AML-193 (cell line): Measurements from ENCODE around the gene ADTRP.

Source experiments
- DNase-seq, 2 experiments: peaks; one replicate each; lab custom pipeline; 2025; lab: John Stamatoyannopoulos, UW

The ADTRP gene

GRCh38 chr6:11773013-11773412 lies 5.6 kb downstream of the ADTRP start:
- DNase-seq, result no peak

GRCh38 chr6:11772109-11772825 lies 6.3 kb downstream of the ADTRP start:
- DNase-seq, result no peak

DNA sequence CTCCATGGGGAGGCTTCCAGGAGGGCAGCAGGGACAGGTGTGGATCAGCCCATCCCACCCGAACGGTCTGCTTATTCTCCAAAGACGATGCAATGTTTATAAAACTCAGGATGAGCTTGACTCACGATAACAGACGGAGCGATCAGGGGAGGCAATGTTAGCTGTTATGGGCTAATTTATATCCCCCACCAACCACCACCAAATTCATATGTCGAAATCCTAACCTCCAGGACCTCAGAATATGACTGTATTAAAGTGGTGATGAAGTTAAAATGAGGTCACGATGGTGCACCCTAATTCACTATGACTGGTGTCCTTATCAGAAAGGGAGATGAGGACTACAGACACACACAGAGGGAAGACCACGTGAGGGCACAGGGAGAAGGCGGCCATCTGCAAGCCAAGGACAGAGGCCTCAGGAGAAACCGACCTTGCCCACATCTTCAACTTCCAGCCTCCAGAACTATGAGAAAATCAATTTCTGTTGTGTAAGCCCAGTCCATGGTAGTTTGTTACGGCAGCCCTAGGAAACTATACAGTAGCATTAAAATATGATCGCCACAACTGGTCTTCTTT lies 7.0 kb downstream of the ADTRP start:
- DNase-seq, result no peak

GRCh38 chr6:11770546-11771466 lies 7.8 kb downstream of the ADTRP start:
- DNase-seq, result no peak

- DNase-seq, result no peak
Measured at GRCh38 chr6:11769811-11770545, 8.6 kb downstream of the ADTRP start.

DNA sequence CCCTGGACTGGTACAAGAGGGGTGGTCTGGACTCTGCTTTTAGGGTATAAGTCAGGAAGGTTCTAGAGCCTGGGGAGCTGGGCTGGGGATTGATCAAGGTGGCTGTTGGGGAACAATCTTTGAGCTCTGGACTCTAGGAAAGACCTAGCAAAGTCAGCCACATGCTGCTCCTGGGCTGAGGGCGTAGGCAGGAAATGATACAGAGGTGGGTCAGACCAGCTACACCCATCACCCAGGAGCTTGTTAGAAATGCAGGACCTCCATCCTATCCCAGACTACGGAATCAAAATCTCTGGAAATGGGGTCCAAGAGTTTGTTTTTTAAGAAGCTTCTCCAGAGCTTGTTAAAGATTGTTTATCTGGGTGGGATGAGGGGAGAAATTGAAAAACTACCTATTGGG lies 9.4 kb downstream of the ADTRP start:
- no peak for DNase-seq

- DNase-seq, result no peak
Measured at GRCh38 chr6:11767978-11768756, 10.4 kb downstream of the ADTRP start.

GRCh38 chr6:11767458-11767857 lies 11.1 kb downstream of the ADTRP start:
- no peak for DNase-seq

- DNase-seq, result no peak
Measured at GRCh38 chr6:11766589-11767450, 11.8 kb downstream of the ADTRP start.

GRCh38 chr6:11766043-11766442 lies 12.6 kb downstream of the ADTRP start:
- DNase-seq, result no peak

DNA sequence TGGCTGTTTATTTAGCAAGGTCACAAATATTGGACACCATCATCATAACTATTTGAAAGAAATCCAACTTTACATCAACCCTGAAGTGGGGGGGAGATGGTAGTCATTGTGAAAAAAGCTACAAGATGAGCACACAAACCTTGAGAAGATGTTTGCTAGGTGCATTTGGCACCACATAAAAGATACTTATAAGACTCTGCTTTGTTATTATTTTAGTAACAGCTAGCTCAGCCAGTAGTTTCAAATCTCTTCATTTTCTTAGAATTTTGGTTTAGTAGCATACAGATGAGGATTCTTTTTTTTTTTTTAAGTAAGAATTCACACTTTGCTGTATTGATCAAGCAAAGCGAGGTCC lies 14.4 kb downstream of the ADTRP start:
- no peak for DNase-seq

DNA sequence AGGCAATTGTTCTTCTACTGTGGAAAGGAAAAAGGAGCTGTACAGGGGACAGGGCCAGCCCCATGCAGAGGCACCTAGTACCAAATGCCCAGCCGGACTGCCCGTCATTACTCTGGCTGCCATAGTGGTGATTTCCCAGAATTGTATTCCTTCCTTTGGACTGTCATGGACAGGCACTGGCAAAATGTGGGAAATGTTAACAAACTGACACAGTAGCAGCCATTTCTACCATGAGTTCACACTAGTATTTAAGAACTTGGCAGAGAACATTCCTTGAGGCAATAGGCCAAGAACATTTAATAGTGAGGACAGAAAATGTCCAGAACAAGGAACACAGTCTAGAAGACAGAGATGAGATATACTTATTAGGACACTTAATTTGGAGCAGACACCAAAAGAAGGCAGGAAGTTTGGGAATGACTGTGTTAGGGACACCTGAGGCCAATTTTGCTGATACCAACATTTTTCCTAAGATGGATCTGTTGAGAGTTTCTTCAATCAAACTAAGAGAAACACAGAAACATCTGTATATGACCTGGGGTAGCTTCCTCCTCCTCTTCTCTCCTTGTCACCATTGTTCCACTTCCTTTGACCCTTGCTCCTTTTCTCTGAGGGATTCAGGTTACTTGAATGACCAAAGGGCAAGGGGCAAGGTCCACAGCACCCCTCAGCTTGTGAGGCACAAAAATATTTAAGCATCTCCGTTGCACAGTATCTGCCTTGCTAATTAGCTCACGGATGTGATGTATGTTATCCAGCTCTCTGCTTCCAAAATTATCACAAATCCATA lies 14.9 kb downstream of the ADTRP start:
- DNase-seq, result no peak

GRCh38 chr6:11762794-11763459 lies 15.7 kb downstream of the ADTRP start:
- no peak for DNase-seq

DNA sequence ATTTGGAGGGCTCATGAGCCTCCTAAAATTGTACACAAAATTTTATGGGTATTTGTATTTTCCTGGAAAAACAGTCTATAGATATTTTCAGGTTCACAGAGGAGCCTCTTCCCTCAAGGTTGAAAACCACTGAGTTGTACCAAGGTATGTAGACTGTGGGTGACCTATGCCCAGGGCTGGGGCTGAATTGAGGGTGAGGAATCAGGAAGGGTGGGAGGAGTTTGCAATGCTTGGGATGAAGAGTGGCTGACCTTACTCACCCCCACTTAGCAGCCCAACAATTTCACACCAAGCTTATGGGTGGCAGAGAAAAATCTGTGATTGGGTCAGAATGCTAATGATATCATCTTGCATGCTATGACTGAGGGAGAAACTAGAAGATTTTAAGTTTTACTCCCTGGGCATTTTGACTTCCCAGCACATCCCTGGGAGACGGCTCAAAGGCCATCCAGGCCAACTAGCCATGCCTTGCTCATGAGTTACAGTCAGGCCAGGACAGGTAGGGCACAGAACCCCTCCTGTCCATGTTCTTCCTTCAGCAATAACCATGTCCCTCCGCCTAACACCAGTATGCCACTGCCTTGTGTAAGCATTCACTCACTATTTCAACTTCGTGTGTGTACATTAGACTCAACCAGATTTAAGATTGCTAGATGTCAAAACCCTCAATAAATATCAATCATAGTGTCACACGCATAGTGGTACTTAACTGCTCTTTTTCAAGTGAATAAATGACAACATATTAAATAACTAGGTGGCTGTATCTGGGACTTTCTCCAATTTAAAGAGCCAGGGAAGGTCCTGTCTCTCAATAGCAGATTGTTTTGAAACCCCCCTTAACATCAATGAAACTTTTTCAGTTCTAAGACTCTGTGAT lies 16.6 kb downstream of the ADTRP start:
- no peak for DNase-seq

DNA sequence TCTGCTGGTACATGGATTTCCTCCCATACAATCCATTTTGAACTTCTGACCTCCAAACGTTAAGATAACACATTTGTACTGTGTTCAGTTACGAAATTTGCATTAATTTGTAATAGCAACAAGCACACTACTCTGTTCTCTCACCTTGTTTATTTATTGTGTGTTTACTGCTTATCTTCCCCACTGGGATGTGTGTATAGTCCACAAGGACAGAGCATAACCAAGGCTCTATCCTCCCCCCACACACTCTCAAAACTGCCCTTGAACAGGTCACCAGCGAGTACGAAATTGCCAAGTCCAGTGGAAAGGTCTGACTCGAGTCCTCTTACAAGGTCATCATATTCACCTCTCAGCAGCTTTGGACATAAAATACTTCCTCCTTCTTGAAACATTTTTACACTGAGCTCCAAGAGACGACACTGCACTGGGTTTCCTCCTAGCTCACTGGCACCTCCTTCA lies 18.6 kb downstream of the ADTRP start:
- no peak for DNase-seq

DNA sequence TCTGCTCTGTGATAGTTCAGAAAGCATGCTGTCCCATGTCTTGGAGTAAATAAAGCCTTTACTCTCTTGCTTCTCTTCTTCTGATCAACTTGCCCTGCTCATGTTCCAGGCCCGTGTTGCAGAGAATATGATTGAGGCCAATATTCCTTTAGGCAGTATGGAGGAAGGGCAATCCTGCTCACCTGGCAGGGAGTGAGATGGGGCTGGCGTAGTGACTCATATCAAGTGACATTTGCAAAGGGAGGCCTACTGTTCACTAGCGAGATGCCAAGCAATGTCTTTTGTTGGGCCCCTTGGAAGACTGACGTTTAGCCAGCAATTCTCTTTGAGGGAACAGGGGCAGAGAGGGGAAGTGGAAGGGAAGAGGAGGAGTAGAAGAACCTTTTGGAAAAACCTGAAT lies 19.7 kb downstream of the ADTRP start:
- DNase-seq, result no peak

GRCh38 chr6:11756726-11757125 lies 21.9 kb downstream of the ADTRP start:
- DNase-seq, result no peak

DNA sequence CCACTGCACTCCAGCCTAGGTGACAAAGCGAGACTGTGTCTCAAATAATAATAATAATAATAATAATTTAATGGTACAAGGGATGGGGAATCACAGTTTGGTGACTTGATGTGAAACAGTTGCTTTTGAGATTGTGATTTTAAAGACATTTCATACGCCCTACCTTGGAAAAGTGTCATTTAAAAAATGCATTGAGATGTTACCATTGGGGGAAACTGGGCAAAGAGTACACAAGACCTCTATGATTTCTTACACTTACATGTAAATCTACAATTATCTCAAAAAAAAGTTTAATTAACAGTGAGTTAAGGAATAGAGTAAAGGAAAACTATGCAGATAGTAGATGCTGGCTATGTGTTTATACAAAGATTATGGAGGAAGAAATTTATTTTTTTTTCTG lies 22.3 kb downstream of the ADTRP start:
- no peak for DNase-seq
